Measurements from ENCODE around the gene HCFC1. TPM values are rescaled to one million over a fixed set of nuclear protein-coding genes. Genes with fewer than 3 reads are reported as not detected.

The HCFC1 gene
- total and polyA plus RNA-seq, 2 of the 8 experiments (the other 6 are each of a cell fraction or from before 2014, with no cell fraction given) = 24.9 to 117 TPM

DNA sequence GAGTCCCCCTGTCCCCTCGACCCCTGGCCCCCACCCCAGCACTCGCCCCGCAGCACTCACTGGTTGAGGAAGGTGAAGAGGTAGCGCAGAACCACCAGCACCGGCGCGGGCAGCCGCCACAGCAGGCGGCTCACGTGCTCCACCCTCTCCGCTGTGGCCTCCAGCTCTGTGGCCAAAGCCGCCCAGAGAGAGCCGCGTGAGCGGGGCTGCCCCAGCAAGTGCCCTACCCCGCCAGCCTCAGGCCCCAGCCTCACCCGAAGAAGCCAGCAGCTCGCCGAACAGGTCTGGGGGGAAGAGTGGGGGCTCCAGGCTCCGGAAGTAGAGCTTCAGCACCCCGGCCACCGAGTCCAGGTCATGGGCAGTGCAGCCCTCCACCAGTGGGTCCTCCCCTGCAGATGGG lies 61.2 kb downstream of the HCFC1 start:
- H2AFZ ChIP-seq (ENCODE audit: low read length) = no peak overlapping the region
- H3K9ac ChIP-seq (replicated peaks in 1 of 4; ENCODE audit: extremely low read depth in 1 of 4, low read depth in 3 of 4, low read length in 3 of 4) = no peak overlapping the region
- H3K4me3 ChIP-seq (ENCODE audit: extremely low read depth in 1 of 4, insufficient read depth in 2 of 4, low read depth in 3 of 4, low read length in 4 of 4) = no peak overlapping the region
- H2BK15ac ChIP-seq (ENCODE audit: low read length) = no peak overlapping the region
- no peak overlapping the region for H3K27ac ChIP-seq (ENCODE audit: low read depth, low read length)
- H4K5ac ChIP-seq (ENCODE audit: insufficient read length, low read depth, low read length) = no peak overlapping the region
- no peak overlapping the region for H2BK5ac ChIP-seq (ENCODE audit: low read depth, low read length)
- no peak overlapping the region for H4K8ac ChIP-seq (ENCODE audit: extremely low read depth, insufficient read depth, low read length)
- H2BK12ac ChIP-seq (ENCODE audit: low read depth, low read length) = no peak overlapping the region
- H3K79me2 ChIP-seq (ENCODE audit: control insufficient read depth in 1 of 2, insufficient read depth in 2 of 2, low read length in 2 of 2) = no peaks in the 10 kb centered on the region
- H3K18ac ChIP-seq (ENCODE audit: extremely low read depth, low read length) = no peak overlapping the region
- no peak for DNase-seq (ENCODE audit: low read depth in 1 of 2, low spot score in 2 of 2)
- no peak overlapping the region for H3K4me2 ChIP-seq (ENCODE audit: insufficient read depth in 1 of 2, low read depth in 2 of 2, low read length in 2 of 2)
- H2AK5ac ChIP-seq (ENCODE audit: low read depth, low read length) = no peak overlapping the region
- WGBS, 2 experiments (ENCODE audit: extremely low coverage in 1 of 2, insufficient coverage in 1 of 2, insufficient read length in 1 of 2, insufficient replicate concordance in 2 of 2, low coverage in 1 of 2, low lambda C conversion rate in 2 of 2, missing lambda C conversion rate in 1 of 2) = 100% methylated on average over 1 of the region's 22 CpGs; no CpG with 5 or more reads in 1 of the 2 experiments
- no peaks in the 10 kb centered on the region for H3K23me2 ChIP-seq (ENCODE audit: low read depth, low read length)
- no peak for FAIRE-seq
- no peaks in the 10 kb centered on the region for H3K9me3 ChIP-seq (ENCODE audit: insufficient read depth in 2 of 2, low read depth in 1 of 2, low read length in 1 of 2)
- H3K4me1 ChIP-seq (replicated peaks in 1 of 4; ENCODE audit: control insufficient read depth in 3 of 4, insufficient read depth in 4 of 4, low read length in 3 of 4) = peaks cover 0 to 3% (median 0%) of the 10 kb centered on the region in 4 experiments; a peak in 1 of 7 replicates
- no peak overlapping the region for H3K23ac ChIP-seq (ENCODE audit: insufficient read length)
- H3K56ac ChIP-seq (replicated peaks; ENCODE audit: insufficient read length, low read depth, low read length) = no peak overlapping the region
- H4K91ac ChIP-seq (replicated peaks; ENCODE audit: insufficient read length, low read length) = no peak overlapping the region
- POLR2A ChIA-PET (ENCODE audit: partially characterized antibody) = interaction anchor here (0.9 to 1.9 kb wide), 7 partner anchors 8 to 116 kb away, joined by 3 to 9 read pairs (median 3); partner anchors contain the start of genes ARHGAP4, IDH3G and SSR4
- no peak overlapping the region for H3K14ac ChIP-seq (ENCODE audit: insufficient read length)
- no peaks in the 10 kb centered on the region for H3K27me3 ChIP-seq (replicated peaks in 1 of 4; ENCODE audit: control insufficient read depth in 3 of 4, extremely low read depth in 1 of 4, insufficient read depth in 3 of 4, low read length in 3 of 4)
- H3K79me1 ChIP-seq (ENCODE audit: low read depth, low read length) = no peaks in the 10 kb centered on the region
- H4K20me1 ChIP-seq (replicated peaks in 1 of 2; ENCODE audit: control insufficient read depth in 1 of 2, insufficient read depth in 2 of 2, low read length in 2 of 2) = no peaks in the 10 kb centered on the region
- no peak overlapping the region for H2BK20ac ChIP-seq (ENCODE audit: low read length)
- H3K4ac ChIP-seq (replicated peaks; ENCODE audit: insufficient read length, low read depth, low read length) = no peak overlapping the region
- H2BK120ac ChIP-seq (replicated peaks; ENCODE audit: low read depth, low read length) = no peak overlapping the region
- no peaks in the 10 kb centered on the region; a peak in 1 of 8 replicates for H3K36me3 ChIP-seq (ENCODE audit: control insufficient read depth in 2 of 4, insufficient read depth in 4 of 4, low read length in 3 of 4)
- CTCF ChIA-PET (ENCODE audit: partially characterized antibody) = interaction anchor here (0.6 to 5.7 kb wide), 15 partner anchors 10 to 147 kb away, joined by 3 to 65 read pairs (median 3); partner anchors contain the start of genes ARHGAP4 and L1CAM
- TF ChIP-seq SUZ12 (IDR thresholded peaks at IDR 0.05; ENCODE audit: low read length) (no peak), SP2 (IDR thresholded peaks at IDR 0.05; ENCODE audit: low read length) (no peak), FOSL1 (IDR thresholded peaks at IDR 0.05; ENCODE audit: insufficient read depth, low read depth, low read length) (no peak), SIRT6 (IDR thresholded peaks at IDR 0.05; ENCODE audit: low read length) (no peak), GTF2F1 (IDR thresholded peaks at IDR 0.05; ENCODE audit: borderline replicate concordance, low read depth, low read length) (no peak), CBX8 (IDR thresholded peaks at IDR 0.05; ENCODE audit: borderline replicate concordance, low read depth, low read length) (no peak), SAP30 (IDR thresholded peaks at IDR 0.05; ENCODE audit: insufficient read depth, insufficient replicate concordance, low read length) (no peak), EZH2 (IDR thresholded peaks at IDR 0.05; ENCODE audit: low read depth, low read length, severe bottlenecking) (no peak), EGR1 (IDR thresholded peaks at IDR 0.05; ENCODE audit: borderline replicate concordance, low read depth, low read length) (no peak), TAF7 (optimal IDR thresholded peaks at IDR 0.05; ENCODE audit: borderline replicate concordance, low read depth, low read length) (no peak)
- TF ChIP-seq, protein P1, sequence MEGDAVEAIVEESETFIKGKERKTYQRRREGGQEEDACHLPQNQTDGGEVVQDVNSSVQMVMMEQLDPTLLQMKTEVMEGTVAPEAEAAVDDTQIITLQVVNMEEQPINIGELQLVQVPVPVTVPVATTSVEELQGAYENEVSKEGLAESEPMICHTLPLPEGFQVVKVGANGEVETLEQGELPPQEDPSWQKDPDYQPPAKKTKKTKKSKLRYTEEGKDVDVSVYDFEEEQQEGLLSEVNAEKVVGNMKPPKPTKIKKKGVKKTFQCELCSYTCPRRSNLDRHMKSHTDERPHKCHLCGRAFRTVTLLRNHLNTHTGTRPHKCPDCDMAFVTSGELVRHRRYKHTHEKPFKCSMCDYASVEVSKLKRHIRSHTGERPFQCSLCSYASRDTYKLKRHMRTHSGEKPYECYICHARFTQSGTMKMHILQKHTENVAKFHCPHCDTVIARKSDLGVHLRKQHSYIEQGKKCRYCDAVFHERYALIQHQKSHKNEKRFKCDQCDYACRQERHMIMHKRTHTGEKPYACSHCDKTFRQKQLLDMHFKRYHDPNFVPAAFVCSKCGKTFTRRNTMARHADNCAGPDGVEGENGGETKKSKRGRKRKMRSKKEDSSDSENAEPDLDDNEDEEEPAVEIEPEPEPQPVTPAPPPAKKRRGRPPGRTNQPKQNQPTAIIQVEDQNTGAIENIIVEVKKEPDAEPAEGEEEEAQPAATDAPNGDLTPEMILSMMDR (IDR thresholded peaks at IDR 0.05; ENCODE audit: control extremely low read depth in 1 of 3, insufficient read depth in 1 of 3, low read depth in 1 of 3, low read length in 3 of 3) = no peak
